GM18498 (cell line): ENCODE measurements around the gene NPAS2.

ENCODE experiments used
- ATAC-seq: cut with Tn5 transposase; IDR thresholded peaks from one replicate; pipeline ENCODE4 v1.9.1; 2021; ENCODE audit warnings: mild to moderate bottlenecking, moderate library complexity; ENCODE audit not compliant: unreplicated experiment

The NPAS2 gene

GRCh38 chr2:100938031-100939026 lies 118.4 kb downstream of the NPAS2 start:
- no peak for ATAC-seq

- no peak for ATAC-seq
Measured at GRCh38 chr2:100939445-100939844, 119.5 kb downstream of the NPAS2 start.

GRCh38 chr2:100940240-100940639 lies 120.3 kb downstream of the NPAS2 start:
- ATAC-seq, result no peak

GRCh38 chr2:100940766-100941645 lies 121.1 kb downstream of the NPAS2 start:
- ATAC-seq, result no peak

- ATAC-seq, result no peak
Measured at GRCh38 chr2:100941646-100942240, 121.8 kb downstream of the NPAS2 start.

- no peak for ATAC-seq
Measured at GRCh38 chr2:100944617-100945432, 124.9 kb downstream of the NPAS2 start.

- no peak for ATAC-seq
Measured at GRCh38 chr2:100945433-100945740, 125.4 kb downstream of the NPAS2 start.

- ATAC-seq, result no peak
Measured at GRCh38 chr2:100945930-100946607, 126.1 kb downstream of the NPAS2 start.

GRCh38 chr2:100948942-100949811 lies 129.2 kb downstream of the NPAS2 start:
- ATAC-seq, result no peak

- ATAC-seq, result no peak
Measured at GRCh38 chr2:100952512-100952911, 132.6 kb downstream of the NPAS2 start.

GRCh38 chr2:100953406-100954043 lies 133.6 kb downstream of the NPAS2 start:
- ATAC-seq, result no peak

GRCh38 chr2:100954044-100954420 lies 134.1 kb downstream of the NPAS2 start:
- ATAC-seq, result no peak

GRCh38 chr2:100955226-100955625 lies 135.3 kb downstream of the NPAS2 start:
- no peak for ATAC-seq

- ATAC-seq, result no peak
Measured at GRCh38 chr2:100956081-100956480, 136.1 kb downstream of the NPAS2 start.

GRCh38 chr2:100957996-100958653 lies 138.2 kb downstream of the NPAS2 start:
- no peak for ATAC-seq

GRCh38 chr2:100959225-100959880 lies 139.4 kb downstream of the NPAS2 start:
- ATAC-seq, result no peak

GRCh38 chr2:100960688-100961087 lies 140.7 kb downstream of the NPAS2 start:
- ATAC-seq, result no peak
